KMS-11 (cell line): ENCODE results near the gene ISG20.

ENCODE experiments used
- H2AFZ ChIP-seq: fragments of 200-600 bp; sonication (generic); 2 replicates; pipeline ENCODE4 v1.6.1; 2016; ENCODE audit warnings: antibody characterized with exemption, mixed run types, low read depth
- H3K27ac ChIP-seq: fragments of 200-600 bp; sonication (generic); 2 replicates; pipeline ENCODE4 v1.6.1; 2016; ENCODE audit warnings: mild to moderate bottlenecking, mixed run types
- H3K27me3 ChIP-seq: fragments of 200-600 bp; sonication (generic); 2 replicates; pipeline ENCODE4 v1.6.1; 2017; ENCODE audit warnings: mild to moderate bottlenecking, low read depth, mixed run types, moderate library complexity; ENCODE audit not compliant: insufficient read depth
- H3K36me3 ChIP-seq: fragments of 200-600 bp; sonication (generic); 2 replicates; pipeline ENCODE4 v1.6.1; 2017; ENCODE audit warnings: mild to moderate bottlenecking, mixed run types; ENCODE audit not compliant: insufficient read depth
- H3K4me1 ChIP-seq: fragments of 200-600 bp; sonication (generic); 2 replicates; pipeline ENCODE4 v1.6.1; 2016; ENCODE audit warnings: mild to moderate bottlenecking, low read depth, mixed run types; ENCODE audit not compliant: poor library complexity, severe bottlenecking
- H3K4me2 ChIP-seq: fragments of 200-600 bp; sonication (generic); 2 replicates; pipeline ENCODE4 v1.7.0; 2016; ENCODE audit warnings: mild to moderate bottlenecking, mixed run types
- H3K4me3 ChIP-seq: fragments of 200-600 bp; sonication (generic); IDR thresholded peaks from 2 replicates; pipeline ENCODE4 v1.6.1; 2017; ENCODE audit warnings: low read depth, low read length, mixed read lengths; ENCODE audit not compliant: insufficient read depth
- H3K79me2 ChIP-seq: fragments of 200-600 bp; sonication (generic); 2 replicates; pipeline ENCODE4 v1.6.1; 2016; ENCODE audit warnings: low read depth, mixed run types; ENCODE audit not compliant: insufficient read depth
- H3K9ac ChIP-seq: fragments of 200-600 bp; sonication (generic); 2 replicates; pipeline ENCODE4 v1.6.1; 2016; ENCODE audit warnings: mild to moderate bottlenecking, mixed run types
- H4K20me1 ChIP-seq: fragments of 200-600 bp; sonication (generic); 2 replicates; pipeline ENCODE4 v1.6.1; 2016; ENCODE audit warnings: mild to moderate bottlenecking, mixed run types; ENCODE audit not compliant: insufficient read depth
- CTCF ChIP-seq: fragments of 200-600 bp; sonication (generic); conservative IDR thresholded peaks from 2 replicates; pipeline ENCODE4 v1.6.1; 2017; ENCODE audit warnings: low read depth, mild to moderate bottlenecking, antibody characterized with exemption, low read length, moderate library complexity, mixed read lengths

Gene ISG20

GRCh38 chr15:88674661-88675060, 35.8 kb downstream of the ISG20 start:
- Histone ChIP-seq H3K27me3 (no peaks in the 10 kb centered on the region), H3K79me2 (no peaks in the 10 kb centered on the region), H3K4me3 (no peak overlapping the region), H3K4me2 (no peak overlapping the region), H3K27ac (no peak overlapping the region), H3K4me1 (no peaks in the 10 kb centered on the region), H3K9ac (no peak overlapping the region), H4K20me1 (no peaks in the 10 kb centered on the region), H3K36me3 (no peaks in the 10 kb centered on the region), H2AFZ (no peak overlapping the region)
- TF ChIP-seq CTCF, result no peak

GRCh38 chr15:88678755-88679154, 39.9 kb downstream of the ISG20 start:
- H3K9ac ChIP-seq, result no peak overlapping the region
- H3K4me2 ChIP-seq, result no peak overlapping the region
- H3K4me1 ChIP-seq, result peaks cover 15% of the 10 kb centered on the region
- H3K4me3 ChIP-seq, result no peak overlapping the region
- no peaks in the 10 kb centered on the region for H3K36me3 ChIP-seq
- TF ChIP-seq CTCF, result no peak
- H3K27ac ChIP-seq, result no peak overlapping the region
- H2AFZ ChIP-seq, result no peak overlapping the region
- H4K20me1 ChIP-seq, result no peaks in the 10 kb centered on the region
- H3K79me2 ChIP-seq, result no peaks in the 10 kb centered on the region
- H3K27me3 ChIP-seq, result no peaks in the 10 kb centered on the region

GRCh38 chr15:88680241-88681001, 41.6 kb downstream of the ISG20 start:
- TF ChIP-seq CTCF, result no peak
- Histone ChIP-seq H3K4me3 (no peak overlapping the region), H3K36me3 (no peaks in the 10 kb centered on the region), H3K79me2 (no peaks in the 10 kb centered on the region), H3K27me3 (no peaks in the 10 kb centered on the region), H3K27ac (no peak overlapping the region), H4K20me1 (no peaks in the 10 kb centered on the region), H3K4me2 (no peak overlapping the region), H3K4me1 (peaks cover 27% of the 10 kb centered on the region), H2AFZ (no peak overlapping the region), H3K9ac (no peak overlapping the region)

GRCh38 chr15:88681610-88682221, 42.9 kb downstream of the ISG20 start:
- Histone ChIP-seq H3K4me3 (no peak overlapping the region), H3K36me3 (no peaks in the 10 kb centered on the region), H3K27ac (no peak overlapping the region), H3K27me3 (no peaks in the 10 kb centered on the region), H4K20me1 (no peaks in the 10 kb centered on the region), H3K4me2 (no peak overlapping the region), H3K79me2 (no peaks in the 10 kb centered on the region), H2AFZ (no peak overlapping the region), H3K4me1 (peaks cover 27% of the 10 kb centered on the region), H3K9ac (no peak overlapping the region)
- TF ChIP-seq CTCF, result no peak
